NB4 (cell line): Measurements from ENCODE around the gene CD48.

Source experiments
- DNase-seq: peaks from one replicate; pipeline ENCODE4 v3.0.0; 2010; ENCODE audit warnings: low read depth
- H3K4me3 ChIP-seq: one replicate; pipeline ENCODE4 v1.5.1; 2011; ENCODE audit warnings: mild to moderate bottlenecking, low read depth, low read length, moderate library complexity
- MYC ChIP-seq: IDR thresholded peaks from 2 replicates; pipeline ENCODE4 v1.6.1; 2011; ENCODE audit warnings: low read depth, low read length
- POLR2A ChIP-seq: IDR thresholded peaks from 2 replicates; pipeline ENCODE4 v1.6.1; 2011; ENCODE audit warnings: mild to moderate bottlenecking; ENCODE audit not compliant: insufficient read length; ENCODE audit errors: extremely low read depth
- TF ChIP-seq, protein P1 (sequence below): IDR thresholded peaks from 2 replicates; pipeline ENCODE4 v1.6.1; 2011; ENCODE audit warnings: low read depth, low read length
- TF ChIP-seq, protein P2 (sequence below): IDR thresholded peaks from one replicate; pipeline ENCODE4 v1.5.1; 2012; ENCODE audit warnings: low read depth, low read length

The CD48 gene

DNA sequence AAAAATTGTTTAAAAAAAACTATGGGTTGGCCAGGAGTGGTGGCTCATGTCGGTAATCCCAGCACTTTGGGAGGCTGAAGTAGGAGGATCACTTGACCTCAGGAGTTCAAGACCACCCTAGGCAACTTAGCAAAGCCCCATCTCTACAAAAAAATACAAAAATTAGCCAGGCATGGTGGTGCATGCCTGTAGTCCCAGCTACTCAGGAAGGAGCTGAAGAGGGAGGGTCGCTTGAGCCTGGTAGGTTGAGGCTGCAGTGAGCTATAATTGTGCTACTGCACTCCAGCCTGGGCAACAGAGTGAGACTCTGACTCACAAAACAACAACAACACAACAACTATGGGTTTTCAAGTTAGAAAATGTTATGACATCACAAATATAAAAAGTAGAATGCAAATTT is 43.8 kb upstream of the CD48 start:
- DNase-seq: no peak
- TF ChIP-seq, protein P1, sequence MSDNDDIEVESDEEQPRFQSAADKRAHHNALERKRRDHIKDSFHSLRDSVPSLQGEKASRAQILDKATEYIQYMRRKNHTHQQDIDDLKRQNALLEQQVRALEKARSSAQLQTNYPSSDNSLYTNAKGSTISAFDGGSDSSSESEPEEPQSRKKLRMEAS: no peak
- TF ChIP-seq MYC: no peak
- no peak for TF ChIP-seq POLR2A
- TF ChIP-seq, protein P2, sequence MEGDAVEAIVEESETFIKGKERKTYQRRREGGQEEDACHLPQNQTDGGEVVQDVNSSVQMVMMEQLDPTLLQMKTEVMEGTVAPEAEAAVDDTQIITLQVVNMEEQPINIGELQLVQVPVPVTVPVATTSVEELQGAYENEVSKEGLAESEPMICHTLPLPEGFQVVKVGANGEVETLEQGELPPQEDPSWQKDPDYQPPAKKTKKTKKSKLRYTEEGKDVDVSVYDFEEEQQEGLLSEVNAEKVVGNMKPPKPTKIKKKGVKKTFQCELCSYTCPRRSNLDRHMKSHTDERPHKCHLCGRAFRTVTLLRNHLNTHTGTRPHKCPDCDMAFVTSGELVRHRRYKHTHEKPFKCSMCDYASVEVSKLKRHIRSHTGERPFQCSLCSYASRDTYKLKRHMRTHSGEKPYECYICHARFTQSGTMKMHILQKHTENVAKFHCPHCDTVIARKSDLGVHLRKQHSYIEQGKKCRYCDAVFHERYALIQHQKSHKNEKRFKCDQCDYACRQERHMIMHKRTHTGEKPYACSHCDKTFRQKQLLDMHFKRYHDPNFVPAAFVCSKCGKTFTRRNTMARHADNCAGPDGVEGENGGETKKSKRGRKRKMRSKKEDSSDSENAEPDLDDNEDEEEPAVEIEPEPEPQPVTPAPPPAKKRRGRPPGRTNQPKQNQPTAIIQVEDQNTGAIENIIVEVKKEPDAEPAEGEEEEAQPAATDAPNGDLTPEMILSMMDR: no peak
- no peak overlapping the region for H3K4me3 ChIP-seq

DNA sequence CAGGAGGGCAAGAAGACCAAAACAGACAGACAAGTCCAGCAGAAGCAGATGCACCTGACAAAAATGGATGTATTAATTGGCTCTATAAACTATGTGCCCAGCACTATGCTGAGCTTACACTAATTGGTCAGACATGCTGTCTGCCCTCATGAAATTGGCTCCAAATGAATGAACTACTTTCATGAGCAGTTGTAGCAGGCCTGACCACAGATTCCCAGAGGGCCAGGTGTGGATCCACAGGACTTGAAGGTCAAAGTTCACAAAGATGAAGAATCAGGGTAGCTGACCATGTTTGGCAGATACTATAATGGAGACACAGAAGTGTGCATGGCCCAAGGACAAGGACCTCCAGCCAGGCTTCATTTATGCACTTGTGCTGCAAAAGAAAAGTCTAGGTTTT is 42.0 kb upstream of the CD48 start:
- TF ChIP-seq, protein P2: no peak
- TF ChIP-seq, protein P1: no peak
- no peak for TF ChIP-seq MYC
- no peak for TF ChIP-seq POLR2A
- DNase-seq: no peak
- no peak overlapping the region for H3K4me3 ChIP-seq

DNA sequence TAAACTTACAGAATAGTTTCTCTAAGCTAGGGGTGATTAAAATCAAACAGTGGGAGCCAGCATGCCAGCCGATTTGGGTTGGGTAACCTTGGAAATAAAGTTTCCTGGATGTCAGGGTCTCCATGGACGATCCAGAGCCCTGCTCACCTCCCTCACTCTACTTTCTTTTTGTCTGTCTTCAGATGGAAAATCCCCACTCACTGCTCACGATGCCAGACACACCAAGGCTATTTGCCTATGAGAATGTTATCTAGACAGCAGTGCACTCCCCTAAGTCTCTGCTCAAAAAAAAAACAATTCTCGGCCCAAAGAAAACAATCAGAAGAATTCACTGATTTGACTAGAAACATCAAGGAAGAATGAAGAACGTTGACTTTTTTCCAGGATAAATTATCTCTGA is 41.3 kb upstream of the CD48 start:
- TF ChIP-seq POLR2A (no peak), MYC (no peak)
- TF ChIP-seq, protein P2: no peak
- TF ChIP-seq, protein P1: no peak
- DNase-seq: no peak
- no peak overlapping the region for H3K4me3 ChIP-seq

DNA sequence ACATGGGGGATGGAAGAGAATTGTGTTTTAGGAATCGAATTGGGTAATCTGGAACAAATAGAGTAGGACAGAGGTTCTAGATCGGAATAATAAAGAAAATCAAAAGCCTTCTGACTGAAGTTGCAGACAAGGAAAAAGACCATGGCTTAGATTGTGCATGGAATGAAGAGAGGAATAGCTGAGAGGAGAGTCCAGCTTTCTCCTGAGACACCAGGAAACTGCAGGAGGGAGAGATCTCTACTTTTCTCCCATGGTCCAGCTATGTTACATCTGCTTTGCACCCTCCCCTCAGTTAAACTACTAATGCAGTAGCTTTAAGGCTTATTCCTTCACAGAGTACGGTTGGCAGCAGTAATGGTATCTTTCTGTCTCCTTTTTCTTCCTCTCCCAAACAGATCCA is 40.8 kb upstream of the CD48 start:
- TF ChIP-seq, protein P2: no peak
- no peak for TF ChIP-seq POLR2A
- TF ChIP-seq, protein P1: no peak
- DNase-seq: no peak
- H3K4me3 ChIP-seq: no peak overlapping the region

DNA sequence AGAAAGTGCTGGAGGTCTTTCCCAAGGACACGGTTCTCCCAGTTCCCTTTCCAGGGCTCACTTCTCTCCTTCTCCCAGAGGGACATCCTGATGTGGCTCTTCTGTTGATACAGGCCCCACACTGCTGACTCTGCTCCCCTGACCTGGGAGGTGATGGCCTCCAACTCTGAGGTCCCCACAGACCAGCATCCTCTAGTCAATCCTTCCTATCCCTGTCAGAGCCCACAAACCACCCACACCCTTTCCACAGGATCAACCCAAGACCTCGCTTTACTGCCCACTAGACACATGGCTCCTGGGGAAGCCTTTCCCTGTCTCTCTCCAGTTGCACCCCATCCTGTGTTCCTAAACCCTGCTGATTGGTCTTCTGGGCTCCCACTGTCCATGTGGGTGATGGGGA is 39.0 kb upstream of the CD48 start:
- DNase-seq: no peak
- no peak for TF ChIP-seq MYC
- TF ChIP-seq, protein P1: no peak
- TF ChIP-seq POLR2A: no peak
- TF ChIP-seq, protein P2: no peak
- no peak overlapping the region for H3K4me3 ChIP-seq

DNA sequence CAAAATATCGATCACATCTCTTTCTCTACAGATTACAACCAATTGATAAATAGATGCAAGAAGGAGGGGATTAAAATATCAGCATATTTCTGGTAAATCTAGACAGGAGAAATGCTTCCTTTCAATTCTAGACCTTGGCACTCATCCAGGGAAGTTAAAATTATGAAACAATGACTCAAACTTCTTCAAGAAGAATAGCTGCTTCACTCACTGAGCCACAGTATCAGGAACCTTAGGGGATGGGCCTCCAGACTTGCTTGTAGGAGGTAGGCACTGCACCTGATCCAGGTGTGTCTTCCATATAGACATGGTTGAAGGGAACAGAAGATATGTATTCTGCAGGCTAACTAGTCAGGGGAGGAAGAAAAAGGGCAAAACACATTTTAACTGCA is 37.3 kb upstream of the CD48 start:
- peak; percentile 25 for DNase-seq
- H3K4me3 ChIP-seq: no peak overlapping the region
- TF ChIP-seq MYC (no peak), POLR2A (no peak)
- TF ChIP-seq, protein P1: no peak
- TF ChIP-seq, protein P2: no peak
